Caco-2 (cell line): Measurements from ENCODE around the gene COL9A3. TPM values are rescaled to one million over a fixed set of nuclear protein-coding genes. Genes with fewer than 3 reads are reported as not detected.
A peak's percentile ranks its signal among the peaks of the same experiment; 100 is the strongest.

ENCODE experiments used
- BruUV-seq: library from RNA; stranded (reverse); fragments of 400-500 nt; replicated peaks from 2 replicates; lab custom pipeline; 2021; lab: Mats Ljungman, UMichigan
- CTCF ChIA-PET: fragments of 300-600 bp; sonication (Branson Sonifier 250); formaldehyde crosslinking; loops from one replicate; lab custom pipeline; 2022; ENCODE audit warnings: antibody characterized with exemption; lab: Charles Lee
- POLR2A ChIA-PET: fragments of 300-600 bp; sonication (Branson Sonifier 250); formaldehyde crosslinking; loops from one replicate; lab custom pipeline; 2022; ENCODE audit warnings: antibody characterized with exemption; lab: Charles Lee
- DNase-seq, 2 experiments: peaks; one replicate each; pipeline versions ENCODE4 v3.0.0 to v3.0.0-alpha.2; 2020 to 2022
- H3K27me3 ChIP-seq: replicated peaks from 2 replicates; pipeline ENCODE4 v1.6.0; 2011; ENCODE audit warnings: low read length; ENCODE audit not compliant: control insufficient read depth, insufficient read depth
- H3K36me3 ChIP-seq: 2 replicates; pipeline ENCODE4 v1.5.1; 2011; ENCODE audit warnings: low read length; ENCODE audit not compliant: control insufficient read depth, insufficient read depth
- H3K4me1 ChIP-seq: fragments of 250-450 bp; sonication (Bioruptor Pico); 2 replicates; pipeline ENCODE4 v1.5.1; 2020; ENCODE audit warnings: mild to moderate bottlenecking
- H3K4me3 ChIP-seq: 2 replicates; pipeline ENCODE4 v1.5.1; 2011; ENCODE audit warnings: low read depth, mild to moderate bottlenecking, control low read depth, low read length
- H3K9me3 ChIP-seq: fragments of 250-450 bp; sonication (Bioruptor Pico); 2 replicates; pipeline ENCODE4 v1.5.1; 2020; ENCODE audit warnings: mild to moderate bottlenecking, moderate library complexity
- H3K27ac Mint-ChIP-seq: one replicate; pipeline ENCODE4 v1.8.0; 2022; ENCODE audit warnings: mixed read lengths; ENCODE audit not compliant: unreplicated experiment
- H3K27me3 Mint-ChIP-seq: one replicate; pipeline ENCODE4 v1.8.0; 2022; ENCODE audit warnings: mixed read lengths; ENCODE audit not compliant: insufficient read depth, unreplicated experiment
- H3K36me3 Mint-ChIP-seq: one replicate; pipeline ENCODE4 v1.8.0; 2022; ENCODE audit warnings: mild to moderate bottlenecking, mixed read lengths; ENCODE audit not compliant: insufficient read depth, unreplicated experiment
- H3K4me1 Mint-ChIP-seq: one replicate; pipeline ENCODE4 v1.8.0; 2022; ENCODE audit warnings: low read depth, mixed read lengths; ENCODE audit not compliant: unreplicated experiment
- H3K4me3 Mint-ChIP-seq: one replicate; pipeline ENCODE4 v1.8.0; 2022; ENCODE audit warnings: mild to moderate bottlenecking, moderate library complexity, mixed read lengths; ENCODE audit not compliant: unreplicated experiment
- H3K9me3 Mint-ChIP-seq: one replicate; pipeline ENCODE4 v1.8.0; 2022; ENCODE audit warnings: mixed read lengths; ENCODE audit not compliant: unreplicated experiment
- CTCF ChIP-seq, 2 experiments: fragments of 200-600 bp in 1 of 2; IDR thresholded peaks; 1 replicate in 1 of 2; 2 replicates in 1 of 2; pipeline versions ENCODE4 v1.5.1 to v1.8.0; 2011 to 2022; ENCODE audit warnings: antibody characterized with exemption in 1 of 2, control low read depth in 1 of 2, inconsistent platforms in 1 of 2, low read depth in 1 of 2, low read length in 1 of 2, mild to moderate bottlenecking in 1 of 2, moderate library complexity in 1 of 2; ENCODE audit not compliant: insufficient read depth in 1 of 2, severe bottlenecking in 1 of 2, unreplicated experiment in 1 of 2
- intact Hi-C: fragments of 100-400 bp; cut with micrococcal nuclease; formaldehyde crosslinking; loops from one replicate; pipeline ENCODE4 v1.10.0; 2022; ENCODE audit not compliant: unreplicated experiment
- total RNA-seq: library from RNA; stranded (reverse); gene quantifications from 2 replicates; pipeline ENCODE4 v1.2.3, GENCODE V29; 2022

COL9A3 gene
- total RNA-seq, 1 experiment from 2014 or later = 6.4 TPM

DNA sequence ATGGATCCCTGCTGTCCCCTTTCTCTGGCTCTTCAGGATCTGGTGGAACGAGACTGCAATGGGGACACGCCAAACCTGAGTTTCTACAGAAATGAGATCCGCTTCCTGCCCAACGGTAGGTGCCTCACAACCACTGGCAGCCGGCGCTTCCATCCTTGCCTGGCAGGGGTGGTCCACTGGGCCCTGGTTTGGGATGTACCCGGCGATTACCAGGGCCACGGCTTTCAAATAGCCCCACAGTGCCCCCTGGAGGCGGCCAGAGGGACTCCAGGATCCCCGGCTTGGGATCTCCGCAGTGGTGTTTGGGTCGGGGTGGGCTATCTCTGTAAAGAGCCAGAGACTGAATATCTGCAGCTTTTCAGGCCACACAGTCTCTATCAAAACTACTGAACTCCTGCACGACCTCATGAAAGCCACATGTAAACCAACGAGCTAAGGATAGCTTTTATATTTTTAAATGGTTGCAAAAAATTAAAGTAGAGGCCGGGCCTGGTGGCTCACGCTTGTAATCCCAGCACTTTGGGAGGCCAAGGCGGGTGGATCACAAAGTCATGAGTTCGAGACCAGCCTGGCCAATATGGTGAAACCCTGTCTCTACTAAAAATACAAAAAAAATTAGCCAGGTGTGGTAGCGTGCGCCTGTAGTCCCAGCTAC is 8.5 kb upstream of the COL9A3 start:
- ChIA-PET POLR2A (interaction anchor here (0.7 to 1.0 kb wide), 3 partner anchors 14 to 116 kb away, joined by 4 to 7 read pairs (median 5); partner anchors contain the start of gene TCFL5), CTCF (interaction anchor here (0.6 to 3.1 kb wide), 25 partner anchors 9 to 330 kb away, joined by 3 to 57 read pairs (median 4); partner anchors contain the start of genes COL9A3 and MRGBP)
- Histone ChIP-seq H3K27me3 (no peaks in the 10 kb centered on the region), H3K9me3 (no peaks in the 10 kb centered on the region), H3K4me1 (peaks cover 14% of the 10 kb centered on the region), H3K36me3 (peaks cover 31% of the 10 kb centered on the region), H3K4me3 (no peak overlapping the region)
- BruUV-seq = no TSS peak
- Mint-ChIP-seq H3K9me3 (no peaks in the 10 kb centered on the region), H3K36me3 (peaks cover 70% of the 10 kb centered on the region), H3K4me3 (no peak overlapping the region), H3K4me1 (peaks cover 12% of the 10 kb centered on the region), H3K27me3 (no peaks in the 10 kb centered on the region), H3K27ac (no peak overlapping the region)
- peak in 1 of 2 experiments; percentile 92 for DNase-seq
- intact Hi-C loops = loop anchor here (1.0 to 5.0 kb wide), 3 partner anchors 54 to 140 kb away; partner anchors contain the start of gene TCFL5
- peak; percentile 98 to 100 for TF ChIP-seq CTCF (IDR thresholded peaks at IDR 0.05; ENCODE audit: insufficient read depth in 1 of 2, low read depth in 1 of 2, low read length in 1 of 2, severe bottlenecking in 1 of 2, unreplicated experiment in 1 of 2)

DNA sequence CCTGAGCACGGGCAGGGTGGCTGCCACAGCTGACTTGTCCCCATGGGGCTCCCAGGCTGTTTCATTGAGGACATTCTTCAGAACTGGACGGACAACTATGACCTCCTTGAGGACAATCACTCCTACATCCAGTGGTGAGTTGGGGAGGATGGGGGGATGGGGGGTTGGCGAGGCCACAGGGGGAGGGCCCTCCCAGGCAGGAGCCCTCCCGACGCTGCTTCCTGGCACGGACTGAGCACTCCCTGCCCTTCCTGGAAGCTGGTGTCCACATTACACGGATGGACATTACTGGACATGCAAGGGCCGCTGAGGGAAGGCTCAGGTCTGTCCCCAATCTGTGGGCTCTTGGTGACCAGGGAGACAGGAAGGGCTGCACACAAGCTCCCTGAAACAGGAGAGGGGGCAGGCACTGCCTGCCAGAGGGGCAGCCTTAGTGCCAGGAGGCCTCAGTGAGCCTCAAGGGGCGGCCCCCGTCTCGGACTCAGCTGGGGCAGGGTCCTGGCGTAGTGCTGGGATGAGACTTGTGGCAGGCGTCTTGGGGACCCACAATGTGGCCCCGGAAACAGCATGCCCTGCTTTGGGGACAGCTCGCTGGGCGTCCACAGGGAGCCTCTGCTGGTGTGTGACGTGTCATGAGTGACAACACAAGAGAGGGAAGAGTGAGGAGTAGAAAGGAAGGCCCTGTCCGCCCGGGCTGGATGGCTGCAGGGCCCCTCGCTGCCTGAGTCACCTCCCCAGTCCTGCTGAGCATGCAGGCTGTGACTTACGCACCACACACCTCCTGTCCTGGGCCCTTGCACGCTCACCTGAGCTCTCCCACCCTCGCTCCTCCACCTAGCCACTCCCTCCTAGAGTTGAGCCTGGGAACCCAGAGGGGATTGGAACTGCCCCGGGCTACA is 7.1 kb upstream of the COL9A3 start:
- no peak for DNase-seq
- peaks cover 14% of the 10 kb centered on the region for H3K4me1 ChIP-seq
- no peaks in the 10 kb centered on the region for H3K9me3 ChIP-seq
- POLR2A ChIA-PET = no interaction called here
- BruUV-seq = no TSS peak
- peaks cover 14% of the 10 kb centered on the region for H3K4me1 Mint-ChIP-seq
- no peak for TF ChIP-seq CTCF (IDR thresholded peaks at IDR 0.05; ENCODE audit: insufficient read depth in 1 of 2, low read depth in 1 of 2, low read length in 1 of 2, severe bottlenecking in 1 of 2, unreplicated experiment in 1 of 2)
- H3K4me3 ChIP-seq = no peak overlapping the region
- H3K27ac Mint-ChIP-seq = no peak overlapping the region
- intact Hi-C loops = loop anchor here (5.0 kb wide), 2 partner anchors 53 to 122 kb away; partner anchors contain the start of gene TCFL5
- no peaks in the 10 kb centered on the region for H3K27me3 ChIP-seq
- CTCF ChIA-PET = interaction anchor here (1.1 to 3.1 kb wide), 3 partner anchors 15 to 195 kb away, joined by 3 to 57 read pairs (median 3); partner anchors contain the start of gene MRGBP
- H3K36me3 ChIP-seq = peaks cover 31% of the 10 kb centered on the region
- H3K27me3 Mint-ChIP-seq = no peaks in the 10 kb centered on the region
- peaks cover 62% of the 10 kb centered on the region for H3K36me3 Mint-ChIP-seq
- no peak overlapping the region for H3K4me3 Mint-ChIP-seq
- no peaks in the 10 kb centered on the region for H3K9me3 Mint-ChIP-seq

DNA sequence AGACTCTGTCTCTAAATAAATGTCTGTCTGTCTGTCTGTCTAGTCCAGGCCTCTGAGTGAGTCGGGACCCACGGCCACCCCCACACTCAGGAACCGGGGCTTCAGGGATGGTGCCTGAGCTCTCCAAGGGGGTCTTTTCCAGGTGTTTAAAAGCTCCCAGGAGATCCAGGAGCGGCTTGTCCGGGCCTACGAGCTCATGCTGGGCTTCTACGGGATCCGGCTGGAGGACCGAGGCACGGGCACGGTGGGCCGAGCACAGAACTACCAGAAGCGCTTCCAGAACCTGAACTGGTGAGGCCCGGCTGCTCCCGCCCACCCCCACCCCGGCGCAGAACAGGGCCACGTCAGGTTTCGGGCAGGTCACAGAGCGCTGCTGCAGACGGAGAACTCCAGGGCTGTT is 5.5 kb upstream of the COL9A3 start:
- POLR2A ChIA-PET = no interaction called here
- peaks cover 61% of the 10 kb centered on the region for H3K36me3 Mint-ChIP-seq
- BruUV-seq = no TSS peak
- no peaks in the 10 kb centered on the region for H3K9me3 Mint-ChIP-seq
- no peak overlapping the region for H3K4me3 ChIP-seq
- H3K4me1 ChIP-seq = peaks cover 21% of the 10 kb centered on the region
- H3K27me3 Mint-ChIP-seq = no peaks in the 10 kb centered on the region
- H3K36me3 ChIP-seq = peaks cover 31% of the 10 kb centered on the region
- DNase-seq = no peak
- H3K27ac Mint-ChIP-seq = no peak overlapping the region
- CTCF ChIA-PET = interaction anchor here (0.6 to 1.1 kb wide), 2 partner anchors 15 to 17 kb away, joined by 3 read pairs; partner anchors contain the start of gene MRGBP
- H3K27me3 ChIP-seq = no peaks in the 10 kb centered on the region
- H3K9me3 ChIP-seq = no peaks in the 10 kb centered on the region
- peaks cover 15% of the 10 kb centered on the region for H3K4me1 Mint-ChIP-seq
- no peak overlapping the region for H3K4me3 Mint-ChIP-seq
- TF ChIP-seq CTCF (IDR thresholded peaks at IDR 0.05; ENCODE audit: insufficient read depth in 1 of 2, low read depth in 1 of 2, low read length in 1 of 2, severe bottlenecking in 1 of 2, unreplicated experiment in 1 of 2) = no peak
- intact Hi-C loops = no loop called here
